ENCODE measurements around the gene NRXN3. TPM values are rescaled to one million over a fixed set of nuclear protein-coding genes. Genes with fewer than 3 reads are reported as not detected.

Gene NRXN3
- total RNA-seq, 4 donors from 2014 or later: 0.04 to 0.16 TPM; not detected in 2

GRCh38 chr14:79351011-79351410 is 1180.8 kb downstream of the NRXN3 start:
- intact Hi-C loops (cut with DNase I; ENCODE audit: low total_unique reads): no loop called here
- no peak for ATAC-seq
- in situ Hi-C loops (cut with MboI; ENCODE audit: low sequenced_read_pairs in 4 of 4): no loop called here
- DNase-seq: no peak
- Histone ChIP-seq H3K36me3 (no peaks in the 10 kb centered on the region), H3K27ac (no peak overlapping the region), H3K4me3 (no peak overlapping the region), H3K4me1 (no peaks in the 10 kb centered on the region), H3K9me3 (no peaks in the 10 kb centered on the region), H3K27me3 (no peaks in the 10 kb centered on the region)
- TF ChIP-seq POLR2A (IDR thresholded peaks at IDR 0.05) (no peak), CTCF (IDR thresholded peaks at IDR 0.05 in 4 of 5, conservative IDR thresholded peaks at IDR 0.05 in 1 of 5) (no peak)

GRCh38 chr14:79352076-79352630 is 1182.0 kb downstream of the NRXN3 start:
- no peak overlapping the region for H3K4me3 ChIP-seq
- DNase-seq (no peak), ATAC-seq (no peak)
- intact Hi-C loops (cut with DNase I; ENCODE audit: low total_unique reads): no loop called here
- no peaks in the 10 kb centered on the region for H3K9me3 ChIP-seq
- no peak overlapping the region for H3K27ac ChIP-seq
- no peak for TF ChIP-seq CTCF (IDR thresholded peaks at IDR 0.05 in 4 of 5, conservative IDR thresholded peaks at IDR 0.05 in 1 of 5)
- no peaks in the 10 kb centered on the region for H3K27me3 ChIP-seq
- H3K4me1 ChIP-seq: no peaks in the 10 kb centered on the region
- no peaks in the 10 kb centered on the region for H3K36me3 ChIP-seq
- in situ Hi-C loops (cut with MboI; ENCODE audit: low sequenced_read_pairs in 4 of 4): no loop called here

GRCh38 chr14:79354336-79354735 is 1184.2 kb downstream of the NRXN3 start:
- no peaks in the 10 kb centered on the region for H3K4me1 ChIP-seq

GRCh38 chr14:79356040-79356439 is 1185.9 kb downstream of the NRXN3 start:
- H3K4me1 ChIP-seq: no peaks in the 10 kb centered on the region
- DNase-seq: no peak
- intact Hi-C loops (cut with DNase I; ENCODE audit: low total_unique reads): no loop called here
- ATAC-seq: no peak
- H3K27me3 ChIP-seq: no peaks in the 10 kb centered on the region
- no peak overlapping the region for H3K27ac ChIP-seq
- no peak overlapping the region for H3K4me3 ChIP-seq
- no peaks in the 10 kb centered on the region for H3K9me3 ChIP-seq
- TF ChIP-seq POLR2A (IDR thresholded peaks at IDR 0.05): no peak
- TF ChIP-seq CTCF (IDR thresholded peaks at IDR 0.05 in 4 of 5, conservative IDR thresholded peaks at IDR 0.05 in 1 of 5): no peak
- in situ Hi-C loops (cut with MboI; ENCODE audit: low sequenced_read_pairs in 4 of 4): no loop called here
- H3K36me3 ChIP-seq: no peaks in the 10 kb centered on the region

More at GRCh38 chr14:79354336-79354735, 1184.2 kb downstream of the NRXN3 start:
- no peak for DNase-seq
- in situ Hi-C loops (cut with MboI; ENCODE audit: low sequenced_read_pairs in 4 of 4) (no loop called here), intact Hi-C loops (cut with DNase I; ENCODE audit: low total_unique reads) (no loop called here)
- Histone ChIP-seq H3K4me3 (no peak overlapping the region), H3K27ac (no peak overlapping the region), H3K9me3 (no peaks in the 10 kb centered on the region), H3K36me3 (no peaks in the 10 kb centered on the region), H3K27me3 (no peaks in the 10 kb centered on the region)
- TF ChIP-seq CTCF (IDR thresholded peaks at IDR 0.05 in 4 of 5, conservative IDR thresholded peaks at IDR 0.05 in 1 of 5) (no peak), POLR2A (IDR thresholded peaks at IDR 0.05) (no peak)
- no peak for ATAC-seq

GRCh38 chr14:79357307-79357706 is 1187.1 kb downstream of the NRXN3 start:
- no peak overlapping the region for H3K4me3 ChIP-seq
- no peaks in the 10 kb centered on the region for H3K27me3 ChIP-seq
- H3K4me1 ChIP-seq: no peaks in the 10 kb centered on the region
- no peak for DNase-seq
- in situ Hi-C loops (cut with MboI; ENCODE audit: low sequenced_read_pairs in 4 of 4) (no loop called here), intact Hi-C loops (cut with DNase I; ENCODE audit: low total_unique reads) (no loop called here)
- H3K9me3 ChIP-seq: no peaks in the 10 kb centered on the region
- TF ChIP-seq CTCF (IDR thresholded peaks at IDR 0.05 in 4 of 5, conservative IDR thresholded peaks at IDR 0.05 in 1 of 5): no peak
- no peak for TF ChIP-seq POLR2A (IDR thresholded peaks at IDR 0.05)
- H3K36me3 ChIP-seq: no peaks in the 10 kb centered on the region
- H3K27ac ChIP-seq: no peak overlapping the region
- no peak for ATAC-seq
